ENCODE data around the gene WASHC3. TPM values are rescaled to one million over a fixed set of nuclear protein-coding genes. Genes with fewer than 3 reads are reported as not detected.

Gene WASHC3
- total and polyA plus RNA-seq, 2 donors (not counting 3 experiments of a cell fraction or from before 2014, with no cell fraction given) = 27.8 to 28.8 TPM

DNA sequence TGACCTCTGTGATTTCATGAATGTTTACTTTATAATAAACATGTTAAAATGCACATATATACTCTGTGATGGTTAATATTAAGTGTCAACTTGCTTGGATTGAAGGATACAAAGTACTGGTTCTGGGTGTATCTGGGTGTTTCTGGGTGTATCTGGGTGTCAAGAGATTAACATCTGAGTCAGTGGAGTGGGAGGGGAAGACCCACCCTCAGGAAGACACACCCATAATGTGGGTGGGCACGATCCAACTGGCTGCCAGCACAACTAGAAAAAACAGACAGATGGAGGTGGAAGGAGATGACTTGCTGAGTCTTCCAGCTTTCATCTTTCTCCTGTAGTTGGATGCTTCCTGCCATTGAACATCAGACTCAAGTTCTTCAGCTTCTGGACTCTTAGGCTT, 46.2 kb upstream of the WASHC3 start:
- Histone ChIP-seq H2AFZ (ENCODE audit: low read depth, low read length) (no peak overlapping the region), H3K36me3 (ENCODE audit: control insufficient read depth in 2 of 2, extremely low read depth in 1 of 2, insufficient read depth in 2 of 2, low read length in 2 of 2) (peaks cover 9 to 12% of the 10 kb centered on the region in 2 experiments), H3K4me2 (ENCODE audit: insufficient read depth, low read length) (no peak overlapping the region), H3K79me2 (ENCODE audit: control insufficient read depth, insufficient read depth, low read length) (no peaks in the 10 kb centered on the region), H3K4me3 (replicated peaks in 1 of 3; ENCODE audit: insufficient read depth in 1 of 3, low read depth in 1 of 3, low read length in 3 of 3) (no peak overlapping the region), H3K9me3 (replicated peaks; ENCODE audit: control insufficient read depth, insufficient read depth, low read length) (peaks cover 2% of the 10 kb centered on the region), H3K4me1 (ENCODE audit: control insufficient read depth, extremely low read depth, insufficient read depth, low read length) (no peaks in the 10 kb centered on the region), H3K27ac (ENCODE audit: insufficient read depth, low read depth, low read length) (no peak overlapping the region), H3K9me1 (replicated peaks; ENCODE audit: control insufficient read depth, extremely low read depth, insufficient read depth, low read length) (no peaks in the 10 kb centered on the region), H4K20me1 (replicated peaks; ENCODE audit: control insufficient read depth, extremely low read depth, insufficient read depth, low read length) (no peaks in the 10 kb centered on the region), H3K9ac (replicated peaks; ENCODE audit: extremely low read depth, insufficient read depth, low read length) (no peak overlapping the region), H3K27me3 (ENCODE audit: control insufficient read depth in 2 of 2, insufficient read depth in 2 of 2, low read length in 2 of 2) (no peaks in the 10 kb centered on the region)
- ChIA-PET CTCF (interaction anchor here (1.4 kb wide), 1 partner anchor 11 kb away, joined by 6 read pairs; no protein-coding TSS in a partner anchor), POLR2A (no interaction called here)
- DNase-seq (ENCODE audit: low read depth, low spot score) (no peak), FAIRE-seq (no peak)
- no TSS peak for BruUV-seq (replicated peaks)
- TF ChIP-seq FOS (IDR thresholded peaks at IDR 0.05; ENCODE audit: borderline replicate concordance, insufficient read depth, low read length) (no peak), JUN (IDR thresholded peaks at IDR 0.05; ENCODE audit: borderline replicate concordance, insufficient read depth, insufficient read length, low read depth) (no peak), POLR2A (IDR thresholded peaks at IDR 0.05; ENCODE audit: low read depth, low read length) (no peak), EZH2 (IDR thresholded peaks at IDR 0.05; ENCODE audit: borderline replicate concordance, low read depth, low read length, severe bottlenecking) (no peak), GATA2 (IDR thresholded peaks at IDR 0.05; ENCODE audit: insufficient read depth, insufficient read length, low read depth, low read length) (no peak), POLR2AphosphoS5 (IDR thresholded peaks at IDR 0.05; ENCODE audit: insufficient read depth, low read depth, low read length) (no peak), MYC (IDR thresholded peaks at IDR 0.05; ENCODE audit: low read depth, low read length) (no peak)
- TF ChIP-seq, protein P1, sequence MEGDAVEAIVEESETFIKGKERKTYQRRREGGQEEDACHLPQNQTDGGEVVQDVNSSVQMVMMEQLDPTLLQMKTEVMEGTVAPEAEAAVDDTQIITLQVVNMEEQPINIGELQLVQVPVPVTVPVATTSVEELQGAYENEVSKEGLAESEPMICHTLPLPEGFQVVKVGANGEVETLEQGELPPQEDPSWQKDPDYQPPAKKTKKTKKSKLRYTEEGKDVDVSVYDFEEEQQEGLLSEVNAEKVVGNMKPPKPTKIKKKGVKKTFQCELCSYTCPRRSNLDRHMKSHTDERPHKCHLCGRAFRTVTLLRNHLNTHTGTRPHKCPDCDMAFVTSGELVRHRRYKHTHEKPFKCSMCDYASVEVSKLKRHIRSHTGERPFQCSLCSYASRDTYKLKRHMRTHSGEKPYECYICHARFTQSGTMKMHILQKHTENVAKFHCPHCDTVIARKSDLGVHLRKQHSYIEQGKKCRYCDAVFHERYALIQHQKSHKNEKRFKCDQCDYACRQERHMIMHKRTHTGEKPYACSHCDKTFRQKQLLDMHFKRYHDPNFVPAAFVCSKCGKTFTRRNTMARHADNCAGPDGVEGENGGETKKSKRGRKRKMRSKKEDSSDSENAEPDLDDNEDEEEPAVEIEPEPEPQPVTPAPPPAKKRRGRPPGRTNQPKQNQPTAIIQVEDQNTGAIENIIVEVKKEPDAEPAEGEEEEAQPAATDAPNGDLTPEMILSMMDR (IDR thresholded peaks at IDR 0.05; ENCODE audit: extremely low read depth in 1 of 2, insufficient read depth in 1 of 2, low read depth in 1 of 2, low read length in 2 of 2) = no peak
- TF ChIP-seq, protein P2, sequence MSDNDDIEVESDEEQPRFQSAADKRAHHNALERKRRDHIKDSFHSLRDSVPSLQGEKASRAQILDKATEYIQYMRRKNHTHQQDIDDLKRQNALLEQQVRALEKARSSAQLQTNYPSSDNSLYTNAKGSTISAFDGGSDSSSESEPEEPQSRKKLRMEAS (IDR thresholded peaks at IDR 0.05; ENCODE audit: insufficient read depth, insufficient read length) = no peak
- dilution Hi-C loops (cut with MboI; ENCODE audit: extremely low pct_ligation_motif_present, low sequenced_read_pairs) = no loop called here
- intact Hi-C loops (cut with micrococcal nuclease) = no loop called here

All from endothelial cell of umbilical vein (primary cell).